ENCODE measurements around the gene PIGU. TPM values are rescaled to one million over a fixed set of nuclear protein-coding genes. Genes with fewer than 3 reads are reported as not detected.

Gene PIGU
- total and polyA plus RNA-seq, 2 of the 13 experiments (the other 11 are each of a cell fraction or from before 2014, with no cell fraction given): 45.5 to 231 TPM

GRCh38 chr20:34516247-34517113, 160.4 kb downstream of the PIGU start, which contains the start of gene DYNLRB1 (continued):
- TF ChIP-seq SYNCRIP (IDR thresholded peaks at IDR 0.05; ENCODE audit: insufficient read depth, low read depth, low read length) (no peak), SRSF4 (IDR thresholded peaks at IDR 0.05; ENCODE audit: low read depth, low read length, poor library complexity, severe bottlenecking) (no peak), PRDM4 (CRISPR knock-in tag; IDR thresholded peaks at IDR 0.05; ENCODE audit: borderline replicate concordance) (no peak), PTBP1 (IDR thresholded peaks at IDR 0.05; ENCODE audit: low read depth, low read length, poor library complexity, severe bottlenecking) (peak; percentile 95), GMEB2 (CRISPR knock-in tag; IDR thresholded peaks at IDR 0.05; ENCODE audit: low read depth) (0 out of 2 replicates have a peak, but pooled peaks have one; percentile 25), SNAI1 (CRISPR knock-in tag; IDR thresholded peaks at IDR 0.05; ENCODE audit: borderline replicate concordance) (peak; percentile 89), ZFP1 (CRISPR knock-in tag; IDR thresholded peaks at IDR 0.05) (peak; percentile 79), SRSF9 (IDR thresholded peaks at IDR 0.05; ENCODE audit: borderline replicate concordance, insufficient read depth, low read depth, low read length, poor library complexity, severe bottlenecking) (no peak), ZHX2 (IDR thresholded peaks at IDR 0.05; ENCODE audit: low read depth) (no peak; the same call in 1 of the 2 replicates), ZHX2 (CRISPR knock-in tag; IDR thresholded peaks at IDR 0.05; ENCODE audit: borderline replicate concordance) (peak; percentile 59; the same call in 1 of the 2 replicates), TBX2 (CRISPR knock-in tag; IDR thresholded peaks at IDR 0.05; ENCODE audit: borderline replicate concordance) (peak; percentile 89), KDM5A (IDR thresholded peaks at IDR 0.05; ENCODE audit: borderline replicate concordance, low read length) (peak; percentile 95), ZNF619 (CRISPR knock-in tag; IDR thresholded peaks at IDR 0.05) (0 out of 2 replicates have a peak, but pooled peaks have one; percentile 6), ZNF296 (CRISPR knock-in tag; conservative IDR thresholded peaks at IDR 0.05) (peak; percentile 96), ZNF674 (CRISPR knock-in tag; IDR thresholded peaks at IDR 0.05; ENCODE audit: low read depth) (no peak), SMAD9 (CRISPR knock-in tag; IDR thresholded peaks at IDR 0.05) (peak; percentile 94; the same call in 1 of the 2 replicates), ZNF713 (CRISPR knock-in tag; IDR thresholded peaks at IDR 0.05) (no peak; the same call in 1 of the 2 replicates), ZNF879 (CRISPR knock-in tag; IDR thresholded peaks at IDR 0.05) (peak; percentile 95)
